HepG2 (cell line): ENCODE results near the gene UBL7. TPM values are rescaled to one million over a fixed set of nuclear protein-coding genes. Genes with fewer than 3 reads are reported as not detected.

ENCODE experiments used
- BHLHE40 ChIP-seq: IDR thresholded peaks from 2 replicates; pipeline ENCODE4 v1.6.1; 2011; ENCODE audit warnings: low read length, improper control_type of control experiment
- ERF ChIP-seq: IDR thresholded peaks from 2 replicates; pipeline ENCODE4 v1.6.1; 2018; ENCODE audit warnings: missing biosample characterization, missing genetic modification reagents
- HMG20B ChIP-seq: conservative IDR thresholded peaks from 2 replicates; pipeline ENCODE4 v1.6.1; 2016; ENCODE audit warnings: missing genetic modification reagents, missing compliant biosample characterization
- HNF4G ChIP-seq, 2 experiments: sonication (generic) in 1 of 2; formaldehyde crosslinking in 1 of 2; IDR thresholded peaks; 2 replicates each; pipeline versions ENCODE4 v1.4.0 to v1.6.1; 2011 to 2020; ENCODE audit warnings: borderline replicate concordance in 2 of 2, low read depth in 2 of 2, mild to moderate bottlenecking in 2 of 2, low read length in 1 of 2, missing genetic modification reagents in 1 of 2, moderate library complexity in 1 of 2
- HOXA3 ChIP-seq: sonication (generic); formaldehyde crosslinking; IDR thresholded peaks from 2 replicates; pipeline ENCODE4 v1.5.0; 2020; ENCODE audit warnings: missing genetic modification reagents
- MEIS1 ChIP-seq: sonication (generic); formaldehyde crosslinking; IDR thresholded peaks from 2 replicates; pipeline ENCODE4 v1.9.0; 2021; ENCODE audit warnings: mild to moderate bottlenecking, missing genetic modification reagents, moderate library complexity, borderline replicate concordance
- NFE2L1 ChIP-seq: sonication (generic); formaldehyde crosslinking; IDR thresholded peaks from 2 replicates; pipeline ENCODE4 v1.4.0; 2020; ENCODE audit warnings: missing genetic modification reagents, mild to moderate bottlenecking, borderline replicate concordance
- SETDB1 ChIP-seq: sonication (generic); formaldehyde crosslinking; IDR thresholded peaks from 2 replicates; pipeline ENCODE4 v1.5.1; 2020; ENCODE audit warnings: missing genetic modification reagents, mild to moderate bottlenecking, borderline replicate concordance
- SSRP1 ChIP-seq: IDR thresholded peaks from 2 replicates; pipeline ENCODE4 v1.6.1; 2016; ENCODE audit warnings: control low read depth
- ZBTB42 ChIP-seq: sonication (generic); formaldehyde crosslinking; IDR thresholded peaks from 2 replicates; pipeline ENCODE4 v1.5.0; 2020; ENCODE audit warnings: mild to moderate bottlenecking, missing genetic modification reagents
- ZBTB7B ChIP-seq: sonication (generic); formaldehyde crosslinking; IDR thresholded peaks from 2 replicates; pipeline ENCODE4 v1.4.0; 2020; ENCODE audit warnings: missing genetic modification reagents
- ZFP62 ChIP-seq: sonication (generic); formaldehyde crosslinking; IDR thresholded peaks from 2 replicates; pipeline ENCODE4 v1.4.0; 2020; ENCODE audit warnings: missing genetic modification reagents
- ZNF253 ChIP-seq: sonication (generic); formaldehyde crosslinking; IDR thresholded peaks from 2 replicates; pipeline ENCODE4 v1.8.0; 2022; ENCODE audit warnings: mild to moderate bottlenecking, missing genetic modification reagents, borderline replicate concordance
- ZNF563 ChIP-seq: sonication (generic); formaldehyde crosslinking; IDR thresholded peaks from 2 replicates; pipeline ENCODE4 v1.8.0; 2022; ENCODE audit warnings: mild to moderate bottlenecking, moderate library complexity, missing genetic modification reagents
- ZNF773 ChIP-seq: sonication (generic); formaldehyde crosslinking; IDR thresholded peaks from 2 replicates; pipeline ENCODE4 v1.4.0; 2020; ENCODE audit warnings: missing genetic modification reagents, borderline replicate concordance
- polyA plus RNA-seq, 8 experiments: library from polyadenylated mRNA; depleted of rRNA in 3 of 8; stranded (reverse) in 7 of 8; unstranded in 1 of 8; fragments of >200 nt; fragmentation: Illumina TruSeq in 4 of 8; extraction: Trizol in 4 of 8; gene quantifications; 2 replicates each; pipeline versions ENCODE4 v1.2.1 to v1.2.3, GENCODE V29; 2011 to 2016; ENCODE audit warnings: low read depth in 4 of 8, missing spikeins in 1 of 8, mixed read lengths in 1 of 8; ENCODE audit not compliant: insufficient read depth in 1 of 8
- total RNA-seq, 5 experiments: library from RNA; depleted of rRNA; stranded (reverse); fragments of >200 nt; fragmentation: Illumina TruSeq; extraction: Trizol; gene quantifications; 2 replicates each; pipeline ENCODE4 v1.2.3, GENCODE V29; 2016; ENCODE audit warnings: low read depth in 1 of 5
- TF ChIP-seq, protein P1 (sequence below): sonication (generic); formaldehyde crosslinking; IDR thresholded peaks from 2 replicates; pipeline ENCODE4 v1.4.0; 2020; ENCODE audit warnings: mild to moderate bottlenecking, missing genetic modification reagents
- TF ChIP-seq, protein P2 (sequence below): sonication (generic); formaldehyde crosslinking; conservative IDR thresholded peaks from 2 replicates; pipeline ENCODE4 v1.8.0; 2022; ENCODE audit warnings: low read depth, missing genetic modification reagents
- TF ChIP-seq, protein P3 (sequence below): sonication (generic); formaldehyde crosslinking; IDR thresholded peaks from 2 replicates; pipeline ENCODE4 v1.4.0; 2020; ENCODE audit warnings: missing genetic modification reagents
- TF ChIP-seq, protein P4 (sequence below): sonication (generic); formaldehyde crosslinking; IDR thresholded peaks from 2 replicates; pipeline ENCODE4 v1.4.0; 2020; ENCODE audit warnings: missing genetic modification reagents
- TF ChIP-seq, protein P5 (sequence below): sonication (generic); formaldehyde crosslinking; IDR thresholded peaks from 2 replicates; pipeline ENCODE4 v1.4.0; 2020; ENCODE audit warnings: missing genetic modification reagents

UBL7 gene
- total and polyA plus RNA-seq, 2 of the 13 experiments (the other 11 are each of a cell fraction or from before 2014, with no cell fraction given) = 55.0 to 63.5 TPM

DNA sequence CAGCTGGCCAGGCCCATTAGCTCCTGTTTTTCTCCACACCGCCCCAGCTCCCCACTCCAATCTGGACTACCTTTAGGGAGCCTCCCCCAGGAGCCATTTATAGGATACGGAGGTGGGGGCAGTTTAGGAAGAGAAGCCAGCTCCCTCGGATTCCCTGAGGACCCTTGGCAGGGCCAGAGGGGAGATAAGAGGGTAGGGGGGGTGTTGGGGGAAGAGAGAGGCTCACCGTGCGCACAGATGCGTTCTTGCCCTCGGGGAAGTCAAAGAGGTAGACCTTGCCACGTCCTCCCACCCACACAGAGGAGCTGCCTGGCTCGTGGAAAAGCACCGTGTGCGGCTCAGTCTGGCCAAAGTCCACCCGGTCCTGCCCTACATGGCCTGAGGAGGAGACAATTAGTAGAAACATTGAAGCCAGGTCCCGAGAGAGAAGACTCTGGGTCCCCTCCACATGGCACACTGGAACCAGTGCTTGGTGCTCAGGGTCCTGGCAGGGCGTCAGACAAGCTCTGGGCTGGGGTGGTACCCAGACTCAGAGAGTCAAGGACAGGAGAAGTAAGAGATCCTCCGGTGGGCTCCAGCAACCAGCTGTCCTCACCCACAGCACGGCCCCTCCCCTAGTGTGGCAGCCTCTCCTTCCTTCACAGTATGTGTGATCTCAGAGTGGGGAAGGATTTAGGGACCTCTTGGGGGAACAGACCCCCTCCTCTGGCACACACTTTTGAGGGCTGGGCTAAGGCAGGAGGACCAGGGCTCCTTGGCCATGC lies 42.2 kb downstream of the UBL7 start (continued):
- TF ChIP-seq, protein P1, sequence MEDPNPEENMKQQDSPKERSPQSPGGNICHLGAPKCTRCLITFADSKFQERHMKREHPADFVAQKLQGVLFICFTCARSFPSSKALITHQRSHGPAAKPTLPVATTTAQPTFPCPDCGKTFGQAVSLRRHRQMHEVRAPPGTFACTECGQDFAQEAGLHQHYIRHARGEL (CRISPR knock-in tag) = 0 out of 2 replicates have a peak, but pooled peaks have one; percentile 49
- TF ChIP-seq ZBTB7B (CRISPR knock-in tag) (no peak), SSRP1 (CRISPR knock-in tag) (no peak), ERF (CRISPR knock-in tag) (no peak), HNF4G (IDR thresholded peaks at IDR 0.05; ENCODE audit: borderline replicate concordance, low read depth, low read length) (0 out of 2 replicates have a peak, but pooled peaks have one; percentile 23), HNF4G (CRISPR knock-in tag; IDR thresholded peaks at IDR 0.05; ENCODE audit: borderline replicate concordance, low read depth) (no peak), BHLHE40 (no peak), SETDB1 (CRISPR knock-in tag) (no peak), HOXA3 (CRISPR knock-in tag) (peak; percentile 28; the same call in 1 of the 2 replicates), HMG20B (CRISPR knock-in tag) (no peak), ZNF253 (CRISPR knock-in tag) (no peak), ZNF563 (CRISPR knock-in tag) (no peak), MEIS1 (no peak), ZNF773 (CRISPR knock-in tag) (no peak), ZBTB42 (CRISPR knock-in tag) (no peak), ZFP62 (no peak), NFE2L1 (CRISPR knock-in tag) (no peak)
- TF ChIP-seq, protein P2, sequence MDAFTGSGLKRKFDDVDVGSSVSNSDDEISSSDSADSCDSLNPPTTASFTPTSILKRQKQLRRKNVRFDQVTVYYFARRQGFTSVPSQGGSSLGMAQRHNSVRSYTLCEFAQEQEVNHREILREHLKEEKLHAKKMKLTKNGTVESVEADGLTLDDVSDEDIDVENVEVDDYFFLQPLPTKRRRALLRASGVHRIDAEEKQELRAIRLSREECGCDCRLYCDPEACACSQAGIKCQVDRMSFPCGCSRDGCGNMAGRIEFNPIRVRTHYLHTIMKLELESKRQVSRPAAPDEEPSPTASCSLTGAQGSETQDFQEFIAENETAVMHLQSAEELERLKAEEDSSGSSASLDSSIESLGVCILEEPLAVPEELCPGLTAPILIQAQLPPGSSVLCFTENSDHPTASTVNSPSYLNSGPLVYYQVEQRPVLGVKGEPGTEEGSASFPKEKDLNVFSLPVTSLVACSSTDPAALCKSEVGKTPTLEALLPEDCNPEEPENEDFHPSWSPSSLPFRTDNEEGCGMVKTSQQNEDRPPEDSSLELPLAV = no peak
- TF ChIP-seq, protein P3, sequence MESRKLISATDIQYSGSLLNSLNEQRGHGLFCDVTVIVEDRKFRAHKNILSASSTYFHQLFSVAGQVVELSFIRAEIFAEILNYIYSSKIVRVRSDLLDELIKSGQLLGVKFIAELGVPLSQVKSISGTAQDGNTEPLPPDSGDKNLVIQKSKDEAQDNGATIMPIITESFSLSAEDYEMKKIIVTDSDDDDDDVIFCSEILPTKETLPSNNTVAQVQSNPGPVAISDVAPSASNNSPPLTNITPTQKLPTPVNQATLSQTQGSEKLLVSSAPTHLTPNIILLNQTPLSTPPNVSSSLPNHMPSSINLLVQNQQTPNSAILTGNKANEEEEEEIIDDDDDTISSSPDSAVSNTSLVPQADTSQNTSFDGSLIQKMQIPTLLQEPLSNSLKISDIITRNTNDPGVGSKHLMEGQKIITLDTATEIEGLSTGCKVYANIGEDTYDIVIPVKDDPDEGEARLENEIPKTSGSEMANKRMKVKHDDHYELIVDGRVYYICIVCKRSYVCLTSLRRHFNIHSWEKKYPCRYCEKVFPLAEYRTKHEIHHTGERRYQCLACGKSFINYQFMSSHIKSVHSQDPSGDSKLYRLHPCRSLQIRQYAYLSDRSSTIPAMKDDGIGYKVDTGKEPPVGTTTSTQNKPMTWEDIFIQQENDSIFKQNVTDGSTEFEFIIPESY (CRISPR knock-in tag) = 0 out of 2 replicates have a peak, but pooled peaks have one; percentile 35
- TF ChIP-seq, protein P4, sequence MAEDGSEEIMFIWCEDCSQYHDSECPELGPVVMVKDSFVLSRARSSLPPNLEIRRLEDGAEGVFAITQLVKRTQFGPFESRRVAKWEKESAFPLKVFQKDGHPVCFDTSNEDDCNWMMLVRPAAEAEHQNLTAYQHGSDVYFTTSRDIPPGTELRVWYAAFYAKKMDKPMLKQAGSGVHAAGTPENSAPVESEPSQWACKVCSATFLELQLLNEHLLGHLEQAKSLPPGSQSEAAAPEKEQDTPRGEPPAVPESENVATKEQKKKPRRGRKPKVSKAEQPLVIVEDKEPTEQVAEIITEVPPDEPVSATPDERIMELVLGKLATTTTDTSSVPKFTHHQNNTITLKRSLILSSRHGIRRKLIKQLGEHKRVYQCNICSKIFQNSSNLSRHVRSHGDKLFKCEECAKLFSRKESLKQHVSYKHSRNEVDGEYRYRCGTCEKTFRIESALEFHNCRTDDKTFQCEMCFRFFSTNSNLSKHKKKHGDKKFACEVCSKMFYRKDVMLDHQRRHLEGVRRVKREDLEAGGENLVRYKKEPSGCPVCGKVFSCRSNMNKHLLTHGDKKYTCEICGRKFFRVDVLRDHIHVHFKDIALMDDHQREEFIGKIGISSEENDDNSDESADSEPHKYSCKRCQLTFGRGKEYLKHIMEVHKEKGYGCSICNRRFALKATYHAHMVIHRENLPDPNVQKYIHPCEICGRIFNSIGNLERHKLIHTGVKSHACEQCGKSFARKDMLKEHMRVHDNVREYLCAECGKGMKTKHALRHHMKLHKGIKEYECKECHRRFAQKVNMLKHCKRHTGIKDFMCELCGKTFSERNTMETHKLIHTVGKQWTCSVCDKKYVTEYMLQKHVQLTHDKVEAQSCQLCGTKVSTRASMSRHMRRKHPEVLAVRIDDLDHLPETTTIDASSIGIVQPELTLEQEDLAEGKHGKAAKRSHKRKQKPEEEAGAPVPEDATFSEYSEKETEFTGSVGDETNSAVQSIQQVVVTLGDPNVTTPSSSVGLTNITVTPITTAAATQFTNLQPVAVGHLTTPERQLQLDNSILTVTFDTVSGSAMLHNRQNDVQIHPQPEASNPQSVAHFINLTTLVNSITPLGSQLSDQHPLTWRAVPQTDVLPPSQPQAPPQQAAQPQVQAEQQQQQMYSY (CRISPR knock-in tag) = no peak
- TF ChIP-seq, protein P5, sequence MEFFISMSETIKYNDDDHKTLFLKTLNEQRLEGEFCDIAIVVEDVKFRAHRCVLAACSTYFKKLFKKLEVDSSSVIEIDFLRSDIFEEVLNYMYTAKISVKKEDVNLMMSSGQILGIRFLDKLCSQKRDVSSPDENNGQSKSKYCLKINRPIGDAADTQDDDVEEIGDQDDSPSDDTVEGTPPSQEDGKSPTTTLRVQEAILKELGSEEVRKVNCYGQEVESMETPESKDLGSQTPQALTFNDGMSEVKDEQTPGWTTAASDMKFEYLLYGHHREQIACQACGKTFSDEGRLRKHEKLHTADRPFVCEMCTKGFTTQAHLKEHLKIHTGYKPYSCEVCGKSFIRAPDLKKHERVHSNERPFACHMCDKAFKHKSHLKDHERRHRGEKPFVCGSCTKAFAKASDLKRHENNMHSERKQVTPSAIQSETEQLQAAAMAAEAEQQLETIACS (CRISPR knock-in tag) = no peak
